Ishikawa (cell line): ENCODE data around the gene SREBF1.

Experiments used
- CEBPB ChIP-seq: IDR thresholded peaks from 2 replicates; pipeline ENCODE4 v1.6.1; 2012
- CREB1 ChIP-seq: IDR thresholded peaks from 2 replicates; pipeline ENCODE4 v1.6.1; 2012; ENCODE audit warnings: low read depth
- EGR1 ChIP-seq: IDR thresholded peaks from 2 replicates; pipeline ENCODE4 v1.6.1; 2012
- EP300 ChIP-seq: IDR thresholded peaks from 2 replicates; pipeline ENCODE4 v1.6.1; 2012; ENCODE audit warnings: borderline replicate concordance
- FOXM1 ChIP-seq: IDR thresholded peaks from 2 replicates; pipeline ENCODE4 v1.6.1; 2012; ENCODE audit warnings: low read depth, borderline replicate concordance
- NFIC ChIP-seq: IDR thresholded peaks from 2 replicates; pipeline ENCODE4 v1.6.1; 2012
- TAF1 ChIP-seq: IDR thresholded peaks from 2 replicates; pipeline ENCODE4 v1.6.1; 2012; ENCODE audit warnings: low read depth, mild to moderate bottlenecking
- TCF12 ChIP-seq: IDR thresholded peaks from 2 replicates; pipeline ENCODE4 v1.6.1; 2012; ENCODE audit warnings: low read depth
- TEAD4 ChIP-seq: IDR thresholded peaks from 2 replicates; pipeline ENCODE4 v1.6.1; 2012
- YY1 ChIP-seq: IDR thresholded peaks from 2 replicates; pipeline ENCODE4 v1.6.1; 2012; ENCODE audit warnings: low read depth
- ZBTB7A ChIP-seq: IDR thresholded peaks from 2 replicates; pipeline ENCODE4 v1.6.1; 2012; ENCODE audit warnings: low read depth
- TF ChIP-seq, protein P1 (sequence below): IDR thresholded peaks from 2 replicates; pipeline ENCODE4 v1.6.1; 2012
- TF ChIP-seq, protein P2 (sequence below): IDR thresholded peaks from 2 replicates; pipeline ENCODE4 v1.6.1; 2012; ENCODE audit warnings: low read depth, mild to moderate bottlenecking
- TF ChIP-seq, protein P3 (sequence below): IDR thresholded peaks from 2 replicates; pipeline ENCODE4 v1.6.1; 2012

The SREBF1 gene

DNA sequence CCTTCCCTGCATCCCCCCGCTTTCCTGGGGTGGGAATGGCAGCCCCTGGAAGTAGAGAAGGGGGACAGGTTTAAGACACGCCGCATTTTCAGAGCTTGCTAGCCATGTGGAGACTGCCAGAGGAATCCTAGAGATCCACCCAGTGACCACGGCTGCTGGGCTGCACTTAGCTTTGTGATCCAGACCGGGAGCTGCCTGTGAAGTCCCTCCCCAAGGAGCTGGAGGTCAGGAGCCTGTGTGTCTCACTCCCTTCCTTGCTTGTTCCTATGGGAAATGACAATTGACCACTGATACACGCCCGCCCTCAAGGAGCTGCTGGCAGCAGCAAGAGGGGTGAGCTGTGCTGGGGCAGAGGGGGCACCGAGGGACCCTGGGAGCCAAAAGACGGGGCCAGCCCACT is 73.7 kb downstream of the SREBF1 start:
- TF ChIP-seq ZBTB7A (no peak), YY1 (no peak), NFIC (no peak), CEBPB (no peak), TCF12 (no peak), TEAD4 (no peak), TAF1 (no peak), EGR1 (no peak), CREB1 (no peak), EP300 (no peak)
- TF ChIP-seq, protein P1, sequence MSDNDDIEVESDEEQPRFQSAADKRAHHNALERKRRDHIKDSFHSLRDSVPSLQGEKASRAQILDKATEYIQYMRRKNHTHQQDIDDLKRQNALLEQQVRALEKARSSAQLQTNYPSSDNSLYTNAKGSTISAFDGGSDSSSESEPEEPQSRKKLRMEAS = no peak
- TF ChIP-seq, protein P2, sequence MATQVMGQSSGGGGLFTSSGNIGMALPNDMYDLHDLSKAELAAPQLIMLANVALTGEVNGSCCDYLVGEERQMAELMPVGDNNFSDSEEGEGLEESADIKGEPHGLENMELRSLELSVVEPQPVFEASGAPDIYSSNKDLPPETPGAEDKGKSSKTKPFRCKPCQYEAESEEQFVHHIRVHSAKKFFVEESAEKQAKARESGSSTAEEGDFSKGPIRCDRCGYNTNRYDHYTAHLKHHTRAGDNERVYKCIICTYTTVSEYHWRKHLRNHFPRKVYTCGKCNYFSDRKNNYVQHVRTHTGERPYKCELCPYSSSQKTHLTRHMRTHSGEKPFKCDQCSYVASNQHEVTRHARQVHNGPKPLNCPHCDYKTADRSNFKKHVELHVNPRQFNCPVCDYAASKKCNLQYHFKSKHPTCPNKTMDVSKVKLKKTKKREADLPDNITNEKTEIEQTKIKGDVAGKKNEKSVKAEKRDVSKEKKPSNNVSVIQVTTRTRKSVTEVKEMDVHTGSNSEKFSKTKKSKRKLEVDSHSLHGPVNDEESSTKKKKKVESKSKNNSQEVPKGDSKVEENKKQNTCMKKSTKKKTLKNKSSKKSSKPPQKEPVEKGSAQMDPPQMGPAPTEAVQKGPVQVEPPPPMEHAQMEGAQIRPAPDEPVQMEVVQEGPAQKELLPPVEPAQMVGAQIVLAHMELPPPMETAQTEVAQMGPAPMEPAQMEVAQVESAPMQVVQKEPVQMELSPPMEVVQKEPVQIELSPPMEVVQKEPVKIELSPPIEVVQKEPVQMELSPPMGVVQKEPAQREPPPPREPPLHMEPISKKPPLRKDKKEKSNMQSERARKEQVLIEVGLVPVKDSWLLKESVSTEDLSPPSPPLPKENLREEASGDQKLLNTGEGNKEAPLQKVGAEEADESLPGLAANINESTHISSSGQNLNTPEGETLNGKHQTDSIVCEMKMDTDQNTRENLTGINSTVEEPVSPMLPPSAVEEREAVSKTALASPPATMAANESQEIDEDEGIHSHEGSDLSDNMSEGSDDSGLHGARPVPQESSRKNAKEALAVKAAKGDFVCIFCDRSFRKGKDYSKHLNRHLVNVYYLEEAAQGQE = no peak
- TF ChIP-seq, protein P3, sequence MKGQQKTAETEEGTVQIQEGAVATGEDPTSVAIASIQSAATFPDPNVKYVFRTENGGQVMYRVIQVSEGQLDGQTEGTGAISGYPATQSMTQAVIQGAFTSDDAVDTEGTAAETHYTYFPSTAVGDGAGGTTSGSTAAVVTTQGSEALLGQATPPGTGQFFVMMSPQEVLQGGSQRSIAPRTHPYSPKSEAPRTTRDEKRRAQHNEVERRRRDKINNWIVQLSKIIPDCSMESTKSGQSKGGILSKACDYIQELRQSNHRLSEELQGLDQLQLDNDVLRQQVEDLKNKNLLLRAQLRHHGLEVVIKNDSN = no peak

DNA sequence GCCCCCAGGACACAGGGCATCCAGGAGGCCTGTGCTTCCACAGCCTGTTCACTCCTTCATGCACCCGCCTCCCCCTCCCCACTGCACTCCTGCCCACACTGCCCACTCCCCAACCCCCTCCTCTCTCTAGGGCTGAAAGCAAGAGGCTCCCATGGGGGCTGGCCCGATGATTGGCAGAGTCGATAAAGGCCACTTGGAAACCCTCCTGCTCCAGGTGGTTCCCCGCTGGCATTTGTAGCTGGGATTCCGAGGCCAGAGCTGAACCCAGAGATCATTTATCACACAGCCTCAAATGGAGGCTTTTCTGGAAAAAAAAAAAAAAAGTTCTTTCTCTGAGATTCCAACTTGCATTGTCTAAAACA is 74.1 kb downstream of the SREBF1 start:
- TF ChIP-seq FOXM1 (no peak), CREB1 (no peak), TAF1 (no peak), TEAD4 (no peak), ZBTB7A (no peak)
